Measurements from ENCODE around the gene ACOX1.

The ACOX1 gene

DNA sequence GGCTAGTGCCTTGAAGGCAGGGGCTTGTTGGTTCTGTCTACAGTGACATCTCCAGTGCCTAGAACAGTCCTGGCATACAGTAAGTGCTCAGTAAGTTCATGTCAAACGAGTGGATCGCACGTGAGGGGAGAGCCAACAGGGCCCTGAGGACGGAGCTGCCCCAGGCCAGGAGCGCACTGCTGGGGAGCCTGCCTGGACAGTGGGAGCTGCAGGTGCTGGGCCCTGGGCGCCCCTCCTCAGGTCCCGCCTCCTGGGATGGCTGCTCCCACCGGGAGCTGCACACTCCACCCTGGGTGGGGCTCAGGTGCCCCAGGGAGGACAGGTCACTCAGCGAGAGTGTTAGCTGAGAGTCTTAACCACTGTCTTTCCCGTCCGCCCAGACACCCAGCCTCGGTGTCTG lies 46.3 kb upstream of the ACOX1 start:
- H3K9ac ChIP-seq (ENCODE audit: low read depth, low read length): no peak overlapping the region
- H3K27ac ChIP-seq (ENCODE audit: low read length): no peak overlapping the region
- H3K9me3 ChIP-seq (ENCODE audit: insufficient read depth, low read length, severe bottlenecking): no peaks in the 10 kb centered on the region
- no peak overlapping the region for H3K4me3 ChIP-seq (ENCODE audit: low read depth in 1 of 2, low read length in 2 of 2)
- H3K79me2 ChIP-seq (ENCODE audit: insufficient read depth, low read length): no peaks in the 10 kb centered on the region
- no peak overlapping the region for H3K4me2 ChIP-seq (ENCODE audit: insufficient read depth, low read length)
- no peaks in the 10 kb centered on the region for H3K36me3 ChIP-seq (ENCODE audit: insufficient read depth, low read length)
- TF ChIP-seq, protein P1, sequence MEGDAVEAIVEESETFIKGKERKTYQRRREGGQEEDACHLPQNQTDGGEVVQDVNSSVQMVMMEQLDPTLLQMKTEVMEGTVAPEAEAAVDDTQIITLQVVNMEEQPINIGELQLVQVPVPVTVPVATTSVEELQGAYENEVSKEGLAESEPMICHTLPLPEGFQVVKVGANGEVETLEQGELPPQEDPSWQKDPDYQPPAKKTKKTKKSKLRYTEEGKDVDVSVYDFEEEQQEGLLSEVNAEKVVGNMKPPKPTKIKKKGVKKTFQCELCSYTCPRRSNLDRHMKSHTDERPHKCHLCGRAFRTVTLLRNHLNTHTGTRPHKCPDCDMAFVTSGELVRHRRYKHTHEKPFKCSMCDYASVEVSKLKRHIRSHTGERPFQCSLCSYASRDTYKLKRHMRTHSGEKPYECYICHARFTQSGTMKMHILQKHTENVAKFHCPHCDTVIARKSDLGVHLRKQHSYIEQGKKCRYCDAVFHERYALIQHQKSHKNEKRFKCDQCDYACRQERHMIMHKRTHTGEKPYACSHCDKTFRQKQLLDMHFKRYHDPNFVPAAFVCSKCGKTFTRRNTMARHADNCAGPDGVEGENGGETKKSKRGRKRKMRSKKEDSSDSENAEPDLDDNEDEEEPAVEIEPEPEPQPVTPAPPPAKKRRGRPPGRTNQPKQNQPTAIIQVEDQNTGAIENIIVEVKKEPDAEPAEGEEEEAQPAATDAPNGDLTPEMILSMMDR (IDR thresholded peaks at IDR 0.05; ENCODE audit: borderline replicate concordance, extremely low read depth, low read length, poor library complexity, severe bottlenecking): no peak
- no peak for TF ChIP-seq EZH2 (IDR thresholded peaks at IDR 0.05; ENCODE audit: borderline replicate concordance, low read depth, low read length, severe bottlenecking)
- peaks cover 22% of the 10 kb centered on the region for H3K4me1 ChIP-seq (ENCODE audit: insufficient read depth, low read length)
- no peaks in the 10 kb centered on the region for H4K20me1 ChIP-seq (ENCODE audit: insufficient read depth, low read length)
- no peak overlapping the region for H2AFZ ChIP-seq (ENCODE audit: low read depth, low read length)
- no peaks in the 10 kb centered on the region for H3K27me3 ChIP-seq (ENCODE audit: insufficient read depth, low read length, poor library complexity)
- no peak for ATAC-seq (ENCODE audit: insufficient read depth, low read depth)
- DNase-seq: no peak

DNA sequence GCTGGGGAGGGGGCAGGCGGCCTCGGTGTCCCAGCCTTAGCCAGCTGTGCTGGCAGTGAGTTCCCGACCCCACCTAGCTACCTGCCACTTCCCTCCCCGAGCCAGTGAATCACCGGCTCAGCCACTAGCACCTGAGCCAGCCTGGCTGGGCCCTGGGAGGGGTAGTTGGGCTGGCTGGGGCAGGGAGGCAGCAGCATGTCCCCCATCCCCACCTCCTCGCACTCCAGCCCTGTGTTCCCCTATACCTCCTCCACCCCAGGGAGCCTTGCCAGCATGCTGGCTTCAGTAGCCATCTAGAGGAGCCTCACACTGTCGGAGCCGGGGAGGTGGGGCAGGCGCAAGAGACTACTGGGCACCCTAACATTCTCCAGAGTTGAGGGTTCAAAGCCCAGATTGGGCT lies 45.4 kb upstream of the ACOX1 start:
- Histone ChIP-seq H4K20me1 (ENCODE audit: insufficient read depth, low read length) (no peaks in the 10 kb centered on the region), H3K4me1 (ENCODE audit: insufficient read depth, low read length) (peaks cover 13% of the 10 kb centered on the region)

DNA sequence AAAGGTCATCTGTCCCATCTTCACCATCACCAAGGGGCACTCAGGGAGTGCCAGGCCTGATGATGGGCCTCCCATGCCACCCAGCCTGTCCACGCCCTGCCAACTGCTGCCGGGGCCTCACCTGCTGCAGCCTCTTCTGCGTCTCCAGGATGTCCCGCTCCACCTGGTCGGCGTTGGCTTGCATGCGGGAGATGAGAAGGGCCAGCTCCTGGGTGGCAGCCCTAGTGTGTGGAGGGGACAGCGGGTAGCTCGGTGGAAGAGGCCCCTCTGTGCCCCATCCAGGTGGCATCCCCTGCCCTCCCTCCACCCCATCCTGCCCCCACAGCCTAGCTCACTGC lies 44.9 kb upstream of the ACOX1 start:
- H3K4me1 ChIP-seq (ENCODE audit: insufficient read depth, low read length): peaks cover 8% of the 10 kb centered on the region
- H3K27ac ChIP-seq (ENCODE audit: low read length): no peak overlapping the region
- H3K79me2 ChIP-seq (ENCODE audit: insufficient read depth, low read length): no peaks in the 10 kb centered on the region
- no peaks in the 10 kb centered on the region for H4K20me1 ChIP-seq (ENCODE audit: insufficient read depth, low read length)
- no peak for ATAC-seq (ENCODE audit: insufficient read depth, low read depth)
- no peak overlapping the region for H3K4me3 ChIP-seq (ENCODE audit: low read depth in 1 of 2, low read length in 2 of 2)
- DNase-seq: no peak
- no peaks in the 10 kb centered on the region for H3K27me3 ChIP-seq (ENCODE audit: insufficient read depth, low read length, poor library complexity)
- TF ChIP-seq, protein P1 (IDR thresholded peaks at IDR 0.05; ENCODE audit: borderline replicate concordance, extremely low read depth, low read length, poor library complexity, severe bottlenecking): no peak
- no peak for TF ChIP-seq EZH2 (IDR thresholded peaks at IDR 0.05; ENCODE audit: borderline replicate concordance, low read depth, low read length, severe bottlenecking)
- H2AFZ ChIP-seq (ENCODE audit: low read depth, low read length): no peak overlapping the region
- H3K4me2 ChIP-seq (ENCODE audit: insufficient read depth, low read length): no peak overlapping the region
- H3K9ac ChIP-seq (ENCODE audit: low read depth, low read length): no peak overlapping the region
- no peaks in the 10 kb centered on the region for H3K36me3 ChIP-seq (ENCODE audit: insufficient read depth, low read length)
- H3K9me3 ChIP-seq (ENCODE audit: insufficient read depth, low read length, severe bottlenecking): no peaks in the 10 kb centered on the region

More for the DNA sequence above, 45.4 kb upstream of the ACOX1 start:
- no peak overlapping the region for H2AFZ ChIP-seq (ENCODE audit: low read depth, low read length)
- no peak for TF ChIP-seq EZH2 (IDR thresholded peaks at IDR 0.05; ENCODE audit: borderline replicate concordance, low read depth, low read length, severe bottlenecking)
- TF ChIP-seq, protein P1 (IDR thresholded peaks at IDR 0.05; ENCODE audit: borderline replicate concordance, extremely low read depth, low read length, poor library complexity, severe bottlenecking): no peak
- H3K4me2 ChIP-seq (ENCODE audit: insufficient read depth, low read length): no peak overlapping the region
- ATAC-seq (ENCODE audit: insufficient read depth, low read depth) (no peak), DNase-seq (no peak)
- no peak overlapping the region for H3K9ac ChIP-seq (ENCODE audit: low read depth, low read length)
- H3K9me3 ChIP-seq (ENCODE audit: insufficient read depth, low read length, severe bottlenecking): no peaks in the 10 kb centered on the region
- H3K79me2 ChIP-seq (ENCODE audit: insufficient read depth, low read length): no peaks in the 10 kb centered on the region
- H3K4me3 ChIP-seq (ENCODE audit: low read depth in 1 of 2, low read length in 2 of 2): no peak overlapping the region
- no peaks in the 10 kb centered on the region for H3K36me3 ChIP-seq (ENCODE audit: insufficient read depth, low read length)
- no peaks in the 10 kb centered on the region for H3K27me3 ChIP-seq (ENCODE audit: insufficient read depth, low read length, poor library complexity)
- H3K27ac ChIP-seq (ENCODE audit: low read length): no peak overlapping the region
